IMR-90 (cell line): Measurements from ENCODE around the gene RHOBTB3. TPM values are rescaled to one million over a fixed set of nuclear protein-coding genes. Genes with fewer than 3 reads are reported as not detected.

ENCODE experiments used
- ATAC-seq: fragments of 200-7000 bp; cut with Tn5 transposase; 2 replicates; pipeline ENCODE4 v1.9.1; 2020; ENCODE audit warnings: low read depth, mild to moderate bottlenecking, moderate library complexity
- BruUV-seq: library from RNA; stranded (reverse); fragments of 400-500 nt; replicated peaks from 2 replicates; lab custom pipeline; 2021; lab: Mats Ljungman, UMichigan
- CTCF ChIA-PET: fragments of 300-600 bp; formaldehyde crosslinking; extraction: SDS; loops from one replicate; lab custom pipeline; 2021; ENCODE audit warnings: antibody characterized with exemption; lab: Yijun Ruan, JAX
- POLR2A ChIA-PET: fragments of 300-600 bp; sonication (Branson Sonifier 250); formaldehyde crosslinking; loops from one replicate; lab custom pipeline; 2022; ENCODE audit warnings: antibody characterized with exemption; ENCODE audit not compliant: unreplicated experiment; lab: Charles Lee
- DNase-seq: peaks from one replicate; pipeline ENCODE4 v3.0.0; 2013
- H2AFZ ChIP-seq: replicated peaks from 2 replicates; pipeline ENCODE3; 2013; ENCODE audit warnings: low read length, mild to moderate bottlenecking; ENCODE audit not compliant: poor library complexity
- H2AK5ac ChIP-seq: 2 replicates; pipeline ENCODE4 v1.6.1; 2013; ENCODE audit warnings: low read depth, low read length, inconsistent platforms
- H2AK9ac ChIP-seq: replicated peaks from 2 replicates; pipeline ENCODE3; 2013; ENCODE audit warnings: mild to moderate bottlenecking, low read depth, low read length, moderate library complexity; ENCODE audit not compliant: poor library complexity
- H2BK120ac ChIP-seq: 2 replicates; pipeline ENCODE4 v1.6.1; 2013; ENCODE audit warnings: low read depth, low read length, inconsistent platforms
- H2BK15ac ChIP-seq: 3 replicates; pipeline ENCODE4 v1.6.1; 2013; ENCODE audit warnings: low read depth, low read length, inconsistent platforms
- H2BK20ac ChIP-seq: 2 replicates; pipeline ENCODE4 v1.6.1; 2013; ENCODE audit warnings: low read depth, mild to moderate bottlenecking, inconsistent platforms, low read length, moderate library complexity
- H2BK5ac ChIP-seq: 2 replicates; pipeline ENCODE4 v1.6.1; 2013; ENCODE audit warnings: mild to moderate bottlenecking, low read depth, low read length, inconsistent platforms; ENCODE audit not compliant: poor library complexity, severe bottlenecking
- H3K14ac ChIP-seq: replicated peaks from 2 replicates; pipeline ENCODE4 v1.6.1; 2013; ENCODE audit warnings: low read depth, low read length, inconsistent platforms
- H3K18ac ChIP-seq: 2 replicates; pipeline ENCODE4 v1.6.1; 2013; ENCODE audit warnings: low read depth, low read length, control low read depth
- H3K23ac ChIP-seq: 2 replicates; pipeline ENCODE4 v1.6.1; 2013; ENCODE audit warnings: low read depth, low read length, inconsistent platforms
- H3K27ac ChIP-seq: 2 replicates; pipeline ENCODE4 v1.5.1; 2013; ENCODE audit warnings: mild to moderate bottlenecking, control low read depth, low read length; ENCODE audit not compliant: insufficient read depth
- H3K27me3 ChIP-seq: 2 replicates; pipeline ENCODE4 v1.6.1; 2013; ENCODE audit warnings: low read length; ENCODE audit not compliant: control insufficient read depth, insufficient read depth
- H3K36me3 ChIP-seq: 2 replicates; pipeline ENCODE4 v1.6.1; 2013; ENCODE audit warnings: low read length, mixed read lengths; ENCODE audit not compliant: control insufficient read depth, insufficient read depth
- H3K4ac ChIP-seq: 2 replicates; pipeline ENCODE4 v1.6.1; 2013; ENCODE audit warnings: low read depth, low read length, inconsistent platforms
- H3K4me1 ChIP-seq: 2 replicates; pipeline ENCODE4 v1.6.1; 2013; ENCODE audit warnings: low read length, mixed read lengths; ENCODE audit not compliant: control insufficient read depth, insufficient read depth
- H3K4me2 ChIP-seq: 2 replicates; pipeline ENCODE4 v1.6.1; 2013; ENCODE audit warnings: low read depth, mild to moderate bottlenecking, control low read depth, low read length, moderate library complexity
- H3K4me3 ChIP-seq: 2 replicates; pipeline ENCODE4 v1.5.1; 2013; ENCODE audit warnings: low read depth, mild to moderate bottlenecking, control low read depth, low read length, moderate library complexity; ENCODE audit not compliant: insufficient read depth
- H3K56ac ChIP-seq: 2 replicates; pipeline ENCODE4 v1.6.1; 2013; ENCODE audit warnings: low read length, inconsistent platforms; ENCODE audit not compliant: insufficient read depth; ENCODE audit errors: extremely low read depth
- H3K79me1 ChIP-seq, 2 experiments: 2 replicates each; pipeline ENCODE4 v1.6.1; 2013; ENCODE audit warnings: low read length in 2 of 2, inconsistent platforms in 1 of 2, low read depth in 1 of 2
- H3K9ac ChIP-seq: 2 replicates; pipeline ENCODE4 v1.6.1; 2013; ENCODE audit warnings: low read depth, low read length, control low read depth
- H3K9me1 ChIP-seq: 2 replicates; pipeline ENCODE4 v1.6.1; 2013; ENCODE audit warnings: low read length, inconsistent platforms; ENCODE audit not compliant: insufficient read depth
- H3K9me3 ChIP-seq: 2 replicates; pipeline ENCODE4 v1.6.1; 2013; ENCODE audit warnings: low read length; ENCODE audit not compliant: control insufficient read depth, insufficient read depth
- H4K20me1 ChIP-seq: 2 replicates; pipeline ENCODE4 v1.6.1; 2013; ENCODE audit warnings: low read length, inconsistent platforms; ENCODE audit not compliant: insufficient read depth
- H4K5ac ChIP-seq: 2 replicates; pipeline ENCODE4 v1.6.1; 2013; ENCODE audit warnings: mild to moderate bottlenecking, low read depth, low read length, control low read depth
- H4K8ac ChIP-seq, 2 experiments: 2 replicates each; pipeline ENCODE4 v1.6.1; 2013; ENCODE audit warnings: low read depth in 2 of 2, low read length in 2 of 2, control low read depth in 1 of 2, inconsistent platforms in 1 of 2
- H4K91ac ChIP-seq: 2 replicates; pipeline ENCODE4 v1.6.1; 2013; ENCODE audit warnings: low read depth, low read length, inconsistent platforms; ENCODE audit not compliant: insufficient read depth
- BHLHE40 ChIP-seq: fragments of 150-350 bp; IDR thresholded peaks from 2 replicates; pipeline ENCODE4 v1.6.1; 2016; ENCODE audit warnings: mild to moderate bottlenecking, low read depth, low read length
- CEBPB ChIP-seq: IDR thresholded peaks from 2 replicates; pipeline ENCODE4 v1.6.1; 2012; ENCODE audit warnings: low read depth, low read length, improper control_type of control experiment
- CHD1 ChIP-seq: IDR thresholded peaks from 2 replicates; pipeline ENCODE4 v1.6.1; 2012; ENCODE audit warnings: low read depth, low read length, improper control_type of control experiment
- CTCF ChIP-seq: conservative IDR thresholded peaks from 2 replicates; pipeline ENCODE4 v1.5.1; 2012; ENCODE audit warnings: mild to moderate bottlenecking, low read depth, low read length, improper control_type of control experiment
- FOS ChIP-seq: fragments of 150-350 bp; IDR thresholded peaks from 2 replicates; pipeline ENCODE4 v1.6.1; 2016; ENCODE audit warnings: low read depth, low read length
- MAFK ChIP-seq: IDR thresholded peaks from 2 replicates; pipeline ENCODE4 v1.6.1; 2012; ENCODE audit warnings: low read depth, low read length, improper control_type of control experiment
- MAZ ChIP-seq: IDR thresholded peaks from 2 replicates; pipeline ENCODE4 v1.6.1; 2012; ENCODE audit warnings: low read depth, mild to moderate bottlenecking, low read length, improper control_type of control experiment, moderate library complexity, borderline replicate concordance
- MXI1 ChIP-seq: IDR thresholded peaks from 2 replicates; pipeline ENCODE4 v1.6.1; 2012; ENCODE audit warnings: low read depth, mild to moderate bottlenecking, low read length, moderate library complexity, borderline replicate concordance
- NFE2L2 ChIP-seq: fragments of 150-350 bp; IDR thresholded peaks from 2 replicates; pipeline ENCODE4 v1.6.1; 2016; ENCODE audit warnings: low read depth, mild to moderate bottlenecking, low read length
- POLR2A ChIP-seq: IDR thresholded peaks from 2 replicates; pipeline ENCODE4 v1.6.1; 2012; ENCODE audit warnings: mild to moderate bottlenecking, low read depth, low read length
- RAD21 ChIP-seq: IDR thresholded peaks from 2 replicates; pipeline ENCODE4 v1.6.1; 2012; ENCODE audit warnings: low read length, improper control_type of control experiment
- RCOR1 ChIP-seq: IDR thresholded peaks from 2 replicates; pipeline ENCODE4 v1.6.1; 2012; ENCODE audit warnings: mild to moderate bottlenecking, low read length, improper control_type of control experiment; ENCODE audit not compliant: insufficient replicate concordance
- RFX5 ChIP-seq: IDR thresholded peaks from 2 replicates; pipeline ENCODE4 v1.8.0; 2012; ENCODE audit warnings: low read depth, mild to moderate bottlenecking, low read length, moderate library complexity
- SMC3 ChIP-seq: fragments of 150-350 bp; IDR thresholded peaks from 2 replicates; pipeline ENCODE4 v1.6.1; 2016; ENCODE audit warnings: low read depth, mild to moderate bottlenecking, antibody characterized with exemption, low read length, moderate library complexity
- USF2 ChIP-seq: fragments of 150-350 bp; IDR thresholded peaks from 2 replicates; pipeline ENCODE4 v1.6.1; 2017; ENCODE audit warnings: mild to moderate bottlenecking, antibody characterized with exemption, low read length, low read depth
- WGBS, 2 experiments: methylation state at CpG; one replicate each; pipeline versions ENCODE4 v1.1.5 to v1.1.7; 2013; ENCODE audit warnings: missing lambda C conversion rate in 2 of 2; ENCODE audit not compliant: insufficient read length in 1 of 2; ENCODE audit errors: extremely low coverage in 2 of 2; 5-methylcytosine and 5-hydroxymethylcytosine counted together
- dilution Hi-C: fragments of 300-500 bp; cut with HindIII; formaldehyde crosslinking; loops from one replicate; pipeline ENCODE4 v1.14.3; 2018; ENCODE audit warnings: low sequenced_read_pairs; ENCODE audit not compliant: unreplicated experiment
- in situ Hi-C: fragments of 300-500 bp; cut with MboI; formaldehyde crosslinking; loops from 3 replicates; pipeline ENCODE4 v1.14.3; 2019; ENCODE audit warnings: low sequenced_read_pairs, inconsistent platforms, mixed read lengths
- intact Hi-C: fragments of 100-400 bp; cut with micrococcal nuclease; formaldehyde crosslinking; loops from 2 replicates; pipeline ENCODE4 v1.10.0; 2022
- polyA plus RNA-seq, 3 experiments: library from polyadenylated mRNA; depleted of rRNA; stranded (reverse); fragments of >200 nt; gene quantifications; 2 replicates each; pipeline ENCODE4 v1.2.3, GENCODE V29; 2012; ENCODE audit warnings: low replicate concordance in 1 of 3
- total RNA-seq: library from RNA; depleted of rRNA; stranded (reverse); fragments of >200 nt; gene quantifications from 2 replicates; pipeline ENCODE4 v1.2.3, GENCODE V29; 2012
- TF ChIP-seq, protein P1 (sequence below): fragments of 150-350 bp; IDR thresholded peaks from 2 replicates; pipeline ENCODE4 v1.6.1; 2016; ENCODE audit warnings: low read depth, mild to moderate bottlenecking, low read length, moderate library complexity, borderline replicate concordance

The RHOBTB3 gene
- total and polyA plus RNA-seq, 2 of the 4 experiments (the other 2 are of a cell fraction), result 117 to 447 TPM

GRCh38 chr5:95801961-95802360 is 70.8 kb downstream of the RHOBTB3 start:
- no peak overlapping the region for H4K91ac ChIP-seq

More at GRCh38 chr5:95801961-95802360, 70.8 kb downstream of the RHOBTB3 start:
- Histone ChIP-seq H2BK120ac (no peak overlapping the region), H3K36me3 (no peaks in the 10 kb centered on the region; the same call in 1 of the 2 replicates), H2AK5ac (no peak overlapping the region), H3K23ac (no peak overlapping the region), H2BK15ac (no peak overlapping the region), H3K9me1 (peaks cover 8% of the 10 kb centered on the region), H4K8ac (no peak overlapping the region), H3K4me3 (no peak overlapping the region), H3K56ac (no peak overlapping the region), H3K4me2 (no peak overlapping the region), H3K4me1 (peaks cover 5% of the 10 kb centered on the region; the same call in 1 of the 2 replicates), H3K27ac (no peak overlapping the region), H3K9me3 (peaks cover 3% of the 10 kb centered on the region; the same call in 1 of the 2 replicates), H4K5ac (no peak overlapping the region), H2BK20ac (no peak overlapping the region), H3K4ac (no peak overlapping the region), H3K14ac (no peak overlapping the region), H3K27me3 (no peaks in the 10 kb centered on the region), H2AFZ (no peak overlapping the region), H2BK5ac (no peak overlapping the region), H3K9ac (no peak overlapping the region), H3K79me1 (peaks cover 4 to 7% of the 10 kb centered on the region in 2 experiments; a peak in 3 of 4 replicates), H2AK9ac (no peak overlapping the region), H3K18ac (no peak overlapping the region), H4K20me1 (no peaks in the 10 kb centered on the region)
- CTCF ChIA-PET, result no interaction called here
- intact Hi-C loops, result no loop called here
- no peak for TF ChIP-seq POLR2A
- TF ChIP-seq CEBPB, result no peak
- TF ChIP-seq CHD1, result no peak
- no peak for TF ChIP-seq RFX5
- TF ChIP-seq MAFK, result no peak
- no peak for TF ChIP-seq BHLHE40
- TF ChIP-seq, protein P1, sequence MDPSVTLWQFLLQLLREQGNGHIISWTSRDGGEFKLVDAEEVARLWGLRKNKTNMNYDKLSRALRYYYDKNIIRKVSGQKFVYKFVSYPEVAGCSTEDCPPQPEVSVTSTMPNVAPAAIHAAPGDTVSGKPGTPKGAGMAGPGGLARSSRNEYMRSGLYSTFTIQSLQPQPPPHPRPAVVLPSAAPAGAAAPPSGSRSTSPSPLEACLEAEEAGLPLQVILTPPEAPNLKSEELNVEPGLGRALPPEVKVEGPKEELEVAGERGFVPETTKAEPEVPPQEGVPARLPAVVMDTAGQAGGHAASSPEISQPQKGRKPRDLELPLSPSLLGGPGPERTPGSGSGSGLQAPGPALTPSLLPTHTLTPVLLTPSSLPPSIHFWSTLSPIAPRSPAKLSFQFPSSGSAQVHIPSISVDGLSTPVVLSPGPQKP, result no peak
- TF ChIP-seq FOS, result no peak
- TF ChIP-seq RAD21, result no peak
- TF ChIP-seq USF2, result no peak
- TF ChIP-seq CTCF, result no peak
- no peak for TF ChIP-seq MXI1
- TF ChIP-seq RCOR1, result no peak
- TF ChIP-seq MAZ, result no peak
- no peak for TF ChIP-seq NFE2L2
- TF ChIP-seq SMC3, result no peak
- POLR2A ChIA-PET, result interaction anchor here (0.6 kb wide), 1 partner anchor 26 kb away, joined by 3 read pairs; no protein-coding TSS in a partner anchor
- WGBS, 2 experiments, result no CpG with 5 or more reads among the region's 3 CpGs
- ATAC-seq (no peak), DNase-seq (no peak)
- dilution Hi-C loops, result no loop called here
- BruUV-seq, result no TSS peak
- in situ Hi-C loops, result no loop called here
